Measurements from ENCODE around the gene PIGX. TPM values are rescaled to one million over a fixed set of nuclear protein-coding genes. Genes with fewer than 3 reads are reported as not detected.
A peak's percentile ranks its signal among the peaks of the same experiment; 100 is the strongest.

The PIGX gene
- total and polyA plus RNA-seq, 7 donors: 7.5 to 43.4 (median 19.4) TPM

- no peak overlapping the region for H3K4me3 ChIP-seq
- intact Hi-C loops (cut with DNase I): no loop called here
- TF ChIP-seq CTCF (IDR thresholded peaks at IDR 0.05): no peak
- WGBS, 3 donors: 82 to 89% (median 84%) methylated on average over 9 of the region's 9 CpGs
- no peaks in the 10 kb centered on the region for H3K36me3 ChIP-seq (ENCODE audit: insufficient read depth in 1 of 2, low read depth in 1 of 2)
- H3K9me3 ChIP-seq: peaks cover 8% of the 10 kb centered on the region
- DNase-seq (no peak), ATAC-seq (peak; percentile 89 to 94 (median 92))
- no peaks in the 10 kb centered on the region for H3K27me3 ChIP-seq (ENCODE audit: insufficient read depth in 3 of 3, low read length in 2 of 3)
- H3K4me1 ChIP-seq: peaks cover 13% of the 10 kb centered on the region
- peak overlapping the region; percentile 38 for H3K27ac ChIP-seq
These were observed 45.9 kb downstream of the PIGX start for GRCh38 chr3:196757876-196758739.

GRCh38 chr3:196763179-196763578, 51.0 kb downstream of the PIGX start:
- WGBS, 3 donors: 82 to 98% (median 90%) methylated on average over 7 of the region's 7 CpGs
- no peak for TF ChIP-seq CTCF (IDR thresholded peaks at IDR 0.05)
- Histone ChIP-seq H3K36me3 (ENCODE audit: insufficient read depth in 1 of 2, low read depth in 1 of 2) (no peaks in the 10 kb centered on the region), H3K9me3 (no peaks in the 10 kb centered on the region), H3K4me3 (no peak overlapping the region), H3K27me3 (ENCODE audit: insufficient read depth in 3 of 3, low read length in 2 of 3) (no peaks in the 10 kb centered on the region), H3K27ac (no peak overlapping the region), H3K4me1 (peaks cover 4% of the 10 kb centered on the region)
- intact Hi-C loops (cut with DNase I): no loop called here
- DNase-seq: no peak
- no peak for ATAC-seq

- H3K27ac ChIP-seq: no peak overlapping the region
- ATAC-seq (no peak), DNase-seq (no peak)
- TF ChIP-seq CTCF (IDR thresholded peaks at IDR 0.05): no peak
- no peak overlapping the region for H3K4me3 ChIP-seq
- H3K4me1 ChIP-seq: no peaks in the 10 kb centered on the region
- intact Hi-C loops (cut with DNase I): no loop called here
- no peaks in the 10 kb centered on the region for H3K27me3 ChIP-seq (ENCODE audit: insufficient read depth in 3 of 3, low read length in 2 of 3)
- no peaks in the 10 kb centered on the region for H3K9me3 ChIP-seq
- H3K36me3 ChIP-seq (ENCODE audit: insufficient read depth in 1 of 2, low read depth in 1 of 2): no peaks in the 10 kb centered on the region
These were observed 53.3 kb downstream of the PIGX start for GRCh38 chr3:196765454-196765853.

- no peak for TF ChIP-seq CTCF (IDR thresholded peaks at IDR 0.05)
- no peak for ATAC-seq
- Histone ChIP-seq H3K4me1 (peaks cover 26% of the 10 kb centered on the region), H3K9me3 (no peaks in the 10 kb centered on the region), H3K27me3 (ENCODE audit: insufficient read depth in 3 of 3, low read length in 2 of 3) (no peaks in the 10 kb centered on the region), H3K36me3 (ENCODE audit: insufficient read depth in 1 of 2, low read depth in 1 of 2) (no peaks in the 10 kb centered on the region), H3K4me3 (no peak overlapping the region), H3K27ac (no peak overlapping the region)
- intact Hi-C loops (cut with DNase I): no loop called here
- no peak for DNase-seq
- WGBS, 3 donors: 97 to 100% (median 100%) methylated on average over 1 of the region's 1 CpG
These were observed 58.9 kb downstream of the PIGX start for GRCh38 chr3:196771067-196771466.

GRCh38 chr3:196772102-196772501, 59.9 kb downstream of the PIGX start:
- intact Hi-C loops (cut with DNase I): no loop called here
- WGBS, 3 donors: 91 to 96% (median 94%) methylated on average over 4 of the region's 4 CpGs
- TF ChIP-seq CTCF (IDR thresholded peaks at IDR 0.05): no peak
- Histone ChIP-seq H3K4me1 (peaks cover 26% of the 10 kb centered on the region), H3K27ac (no peak overlapping the region), H3K4me3 (no peak overlapping the region), H3K36me3 (ENCODE audit: insufficient read depth in 1 of 2, low read depth in 1 of 2) (no peaks in the 10 kb centered on the region), H3K9me3 (no peaks in the 10 kb centered on the region), H3K27me3 (ENCODE audit: insufficient read depth in 3 of 3, low read length in 2 of 3) (no peaks in the 10 kb centered on the region)
- DNase-seq (no peak), ATAC-seq (no peak)

All from psoas muscle (tissue), 8 donors.